Lower lobe of right lung (tissue), 2 donors: ENCODE results near the gene ILK. TPM values are rescaled to one million over a fixed set of nuclear protein-coding genes. Genes with fewer than 3 reads are reported as not detected.

Experiments
- ATAC-seq, 2 donors: fragments of 200-7000 bp; cut with Tn5 transposase; one replicate each; pipeline ENCODE4 v1.9.1; 2020 to 2022; ENCODE audit warnings: mild to moderate bottlenecking in 2 of 2, moderate library complexity in 2 of 2
- DNase-seq: peaks from one replicate; pipeline ENCODE4 v3.0.0-alpha.2; 2020
- H3K27ac ChIP-seq: fragments of 200-600 bp; one replicate; pipeline ENCODE4 v1.8.0; 2022
- H3K27me3 ChIP-seq: fragments of 200-600 bp; one replicate; pipeline ENCODE4 v1.8.0; 2022; ENCODE audit warnings: low read depth
- H3K36me3 ChIP-seq: fragments of 200-600 bp; one replicate; pipeline ENCODE4 v1.8.0; 2022; ENCODE audit warnings: mild to moderate bottlenecking
- H3K4me1 ChIP-seq: fragments of 200-600 bp; one replicate; pipeline ENCODE4 v1.8.0; 2022
- H3K4me3 ChIP-seq: fragments of 200-600 bp; one replicate; pipeline ENCODE4 v1.8.0; 2022; ENCODE audit warnings: mild to moderate bottlenecking
- H3K9me3 ChIP-seq: fragments of 200-600 bp; one replicate; pipeline ENCODE4 v1.8.0; 2022
- CTCF ChIP-seq: fragments of 200-600 bp; IDR thresholded peaks from one replicate; pipeline ENCODE4 v1.8.0; 2022; ENCODE audit warnings: antibody characterized with exemption, mild to moderate bottlenecking
- intact Hi-C: fragments of 100-400 bp; cut with DNase I; formaldehyde crosslinking; loops from one replicate; pipeline ENCODE4 v1.11.0; 2022
- total RNA-seq: library from RNA; stranded (reverse); fragmentation: NEBNext Ultra II Directional; extraction: Animal tissue kit (Norgen Biotek cat#: 25700); gene quantifications from one replicate; pipeline ENCODE4 v1.2.1, GENCODE V29; 2021
- donor health status: DM: no; HTN: yes; CAD: no; lungs with severe emphysema.

The ILK gene
- total RNA-seq, 1 donor from 2014 or later = 135 TPM

GRCh38 chr11:6625832-6626420 is 22.4 kb downstream of the ILK start:
- peaks cover 54% of the 10 kb centered on the region for H3K36me3 ChIP-seq
- ATAC-seq = no peak

GRCh38 chr11:6626971-6627761 is 23.6 kb downstream of the ILK start:
- no peak overlapping the region for H3K27ac ChIP-seq
- ATAC-seq (no peak), DNase-seq (no peak)
- H3K4me1 ChIP-seq = no peaks in the 10 kb centered on the region
- H3K9me3 ChIP-seq = no peaks in the 10 kb centered on the region
- no peaks in the 10 kb centered on the region for H3K27me3 ChIP-seq
- H3K4me3 ChIP-seq = no peak overlapping the region
- H3K36me3 ChIP-seq = peaks cover 66% of the 10 kb centered on the region
- intact Hi-C loops = no loop called here
- TF ChIP-seq CTCF = no peak

More at GRCh38 chr11:6625832-6626420, 22.4 kb downstream of the ILK start:
- Histone ChIP-seq H3K27me3 (no peaks in the 10 kb centered on the region), H3K27ac (no peak overlapping the region), H3K4me1 (no peaks in the 10 kb centered on the region), H3K9me3 (no peaks in the 10 kb centered on the region), H3K4me3 (no peak overlapping the region)
- DNase-seq = no peak
- TF ChIP-seq CTCF = no peak
- intact Hi-C loops = no loop called here

- Histone ChIP-seq H3K36me3 (peaks cover 73% of the 10 kb centered on the region), H3K27me3 (no peaks in the 10 kb centered on the region), H3K9me3 (no peaks in the 10 kb centered on the region), H3K27ac (no peak overlapping the region), H3K4me1 (no peaks in the 10 kb centered on the region), H3K4me3 (no peak overlapping the region)
- DNase-seq (no peak), ATAC-seq (no peak)
- intact Hi-C loops = no loop called here
- TF ChIP-seq CTCF = no peak
Measured at GRCh38 chr11:6627762-6628241, 24.2 kb downstream of the ILK start.

- H3K4me1 ChIP-seq = no peaks in the 10 kb centered on the region
- TF ChIP-seq CTCF = no peak
- intact Hi-C loops = no loop called here
- no peak overlapping the region for H3K4me3 ChIP-seq
- H3K9me3 ChIP-seq = no peaks in the 10 kb centered on the region
- no peak overlapping the region for H3K27ac ChIP-seq
- H3K36me3 ChIP-seq = peaks cover 76% of the 10 kb centered on the region
- ATAC-seq = no peak
- no peak for DNase-seq
- H3K27me3 ChIP-seq = no peaks in the 10 kb centered on the region
Measured at GRCh38 chr11:6628526-6628925, 25.0 kb downstream of the ILK start.

GRCh38 chr11:6629573-6629891 is 26.0 kb downstream of the ILK start:
- ATAC-seq (no peak), DNase-seq (no peak)
- H3K36me3 ChIP-seq = peaks cover 76% of the 10 kb centered on the region
- H3K9me3 ChIP-seq = no peaks in the 10 kb centered on the region
- H3K27me3 ChIP-seq = no peaks in the 10 kb centered on the region
- intact Hi-C loops = no loop called here
- TF ChIP-seq CTCF = no peak
- peaks cover 4% of the 10 kb centered on the region for H3K4me1 ChIP-seq
- no peak overlapping the region for H3K4me3 ChIP-seq
- no peak overlapping the region for H3K27ac ChIP-seq
